Stimulated activated naive CD4-positive, alpha-beta T cell treated with Interleukin-2 at 50 U/mL for 16 hours (primary cell): ENCODE measurements around the gene DCAF7.
A peak's percentile ranks its signal among the peaks of the same experiment; 100 is the strongest.

Experiments
- DNase-seq: peaks from one replicate; lab custom pipeline; 2025; lab: John Stamatoyannopoulos, UW

The DCAF7 gene

GRCh38 chr17:63588797-63589196 lies 38.5 kb downstream of the DCAF7 start:
- no peak for DNase-seq

- no peak for DNase-seq
These were observed 39.4 kb downstream of the DCAF7 start for GRCh38 chr17:63589646-63590045.

GRCh38 chr17:63592797-63593196 lies 42.5 kb downstream of the DCAF7 start:
- no peak for DNase-seq

- no peak for DNase-seq
These were observed 44.9 kb downstream of the DCAF7 start for GRCh38 chr17:63595132-63595531.

DNA sequence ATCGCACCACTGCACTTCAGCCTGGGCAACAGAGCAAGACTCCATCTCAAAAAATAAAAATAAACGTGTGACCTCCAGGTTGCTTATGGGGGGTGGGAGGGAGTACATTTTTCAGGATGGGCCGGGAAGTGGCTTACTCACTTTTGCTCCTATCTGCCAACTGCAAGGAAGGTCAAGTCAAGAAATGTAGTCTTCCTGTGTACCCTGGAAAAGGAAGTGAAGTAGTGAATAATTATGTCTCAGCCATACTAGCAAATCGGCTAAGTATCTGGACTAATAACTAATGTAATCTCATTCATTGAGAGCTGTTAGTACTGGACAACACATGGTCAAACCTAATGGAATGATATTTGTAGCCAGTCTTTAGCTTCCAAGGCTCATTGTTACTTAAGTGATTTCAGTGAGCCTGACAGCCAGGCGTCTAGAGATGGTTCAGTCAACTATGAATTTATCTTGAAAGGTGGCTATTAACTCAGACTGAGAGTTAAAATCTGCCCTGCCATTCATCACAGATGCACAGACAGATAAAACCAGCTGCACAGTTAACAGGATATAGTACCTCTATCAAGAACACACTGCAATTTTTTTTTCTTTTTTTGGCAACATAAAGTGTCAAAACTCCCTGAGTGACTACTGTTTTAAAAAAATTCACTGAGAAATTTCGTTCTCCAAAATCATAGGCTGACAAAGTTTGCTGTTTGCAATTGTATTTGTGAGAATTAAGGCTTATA lies 46.7 kb downstream of the DCAF7 start:
- DNase-seq = no peak

- DNase-seq = no peak
These were observed 48.0 kb downstream of the DCAF7 start for GRCh38 chr17:63598281-63598680.

GRCh38 chr17:63600569-63601438 lies 50.5 kb downstream of the DCAF7 start, which contains the start of gene TACO1:
TACO1 (plus strand) TSS chr17:63600895; CDS start chr17:63601084, 189 bp downstream.
- DNase-seq = peak; percentile 68

DNA sequence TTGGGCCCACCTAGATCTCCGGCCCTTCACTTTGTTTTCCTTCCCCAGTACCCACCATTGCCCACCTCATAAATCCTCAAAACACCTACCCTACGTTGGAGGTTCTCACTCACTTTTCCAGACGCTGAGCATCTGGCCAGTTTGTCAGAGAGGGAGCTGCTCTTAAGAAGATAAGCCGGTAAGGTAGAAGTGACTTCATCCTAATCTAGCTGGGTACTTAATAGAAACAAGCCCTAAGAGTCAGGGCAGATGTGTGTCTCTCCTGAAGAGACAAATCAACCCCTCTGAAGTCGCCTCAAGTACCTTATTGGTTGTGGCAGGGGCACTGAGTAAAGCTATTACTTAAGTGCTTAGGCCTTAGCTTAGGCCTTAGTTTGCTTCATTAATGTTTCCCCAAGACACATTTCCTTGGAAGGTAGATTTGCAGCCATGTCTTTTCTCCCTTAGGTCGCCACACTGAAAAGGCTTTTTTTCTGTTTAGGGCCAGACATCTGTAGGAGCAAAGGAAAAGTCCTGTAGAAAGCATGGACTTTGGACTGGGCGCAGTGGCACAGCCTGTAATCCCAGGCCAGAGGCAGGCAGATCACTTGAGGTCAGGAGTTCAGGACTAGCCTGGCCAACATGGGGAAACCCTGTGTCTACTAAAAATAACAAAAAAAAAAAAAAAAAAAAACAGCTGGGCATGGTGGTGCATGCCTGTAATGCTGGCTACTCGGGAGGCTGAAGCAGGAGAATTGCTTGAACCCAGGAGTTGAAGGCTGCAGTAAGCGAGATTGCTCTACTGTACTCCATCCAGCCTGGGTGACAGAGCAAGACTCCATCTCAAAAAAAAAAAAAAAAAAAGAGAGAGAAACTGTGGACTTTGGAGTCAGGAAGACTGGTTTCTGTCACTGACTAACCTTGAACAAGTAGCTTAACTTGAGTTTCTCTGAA lies 51.4 kb downstream of the DCAF7 start:
- no peak for DNase-seq

DNA sequence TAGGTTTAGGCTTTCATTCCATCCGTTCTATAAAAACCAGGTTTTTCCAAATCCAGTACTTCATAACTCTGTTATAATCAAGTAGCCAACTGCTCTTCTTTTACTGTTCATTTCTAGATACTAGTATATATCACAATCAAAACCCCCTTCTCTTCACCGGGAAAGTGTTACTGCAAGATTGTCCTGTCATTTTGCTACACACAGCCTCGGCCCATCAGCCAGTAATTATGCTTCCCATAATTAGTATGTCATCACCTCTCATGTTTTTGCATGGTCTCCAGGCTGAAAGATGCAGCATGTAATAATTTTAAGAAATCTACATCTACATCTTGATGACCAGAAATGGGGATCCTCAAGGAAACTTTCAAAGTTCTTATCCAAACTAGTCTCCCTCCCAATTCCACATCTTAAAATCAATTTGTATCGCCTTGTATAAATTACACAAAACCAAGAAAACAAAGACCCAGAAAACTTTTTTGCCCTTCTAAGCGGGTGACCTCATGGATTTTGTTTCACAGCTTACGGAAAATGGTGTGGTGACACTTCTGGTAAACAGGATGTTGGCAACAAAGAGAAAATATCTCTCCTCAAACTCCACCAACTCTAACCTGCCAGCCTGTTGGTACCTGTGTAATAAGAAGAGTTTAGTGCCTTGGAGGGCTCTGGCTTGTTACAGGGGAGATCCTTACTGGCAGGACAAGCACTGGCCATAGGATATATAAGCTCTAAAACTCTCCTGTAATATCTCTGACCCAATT lies 59.7 kb downstream of the DCAF7 start:
- DNase-seq = peak; percentile 4

- no peak for DNase-seq
These were observed 60.6 kb downstream of the DCAF7 start for GRCh38 chr17:63610854-63611253.

DNA sequence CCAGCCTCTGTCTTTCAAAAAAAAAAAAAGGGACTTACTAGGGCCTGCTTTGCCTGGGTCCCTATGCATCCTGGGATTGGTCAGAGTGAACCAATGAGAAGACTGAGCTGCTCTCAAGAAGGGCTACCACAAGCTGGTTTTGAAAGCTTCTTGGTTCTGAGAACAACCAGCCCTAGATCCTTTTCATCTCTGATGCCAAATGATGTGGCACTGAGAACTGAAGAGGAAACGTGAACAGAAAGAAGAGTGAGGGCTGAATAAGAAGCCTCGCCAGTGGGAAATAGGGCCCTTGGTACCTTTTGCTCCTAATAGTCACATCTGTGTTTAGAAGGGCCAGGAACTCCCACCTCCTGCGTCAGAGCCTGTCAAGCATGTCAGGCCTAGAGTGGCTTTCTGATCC lies 61.1 kb downstream of the DCAF7 start:
- DNase-seq = peak; percentile 23

GRCh38 chr17:63613663-63614062 lies 63.4 kb downstream of the DCAF7 start:
- no peak for DNase-seq

- no peak for DNase-seq
These were observed 71.0 kb downstream of the DCAF7 start for GRCh38 chr17:63621229-63621683.

DNA sequence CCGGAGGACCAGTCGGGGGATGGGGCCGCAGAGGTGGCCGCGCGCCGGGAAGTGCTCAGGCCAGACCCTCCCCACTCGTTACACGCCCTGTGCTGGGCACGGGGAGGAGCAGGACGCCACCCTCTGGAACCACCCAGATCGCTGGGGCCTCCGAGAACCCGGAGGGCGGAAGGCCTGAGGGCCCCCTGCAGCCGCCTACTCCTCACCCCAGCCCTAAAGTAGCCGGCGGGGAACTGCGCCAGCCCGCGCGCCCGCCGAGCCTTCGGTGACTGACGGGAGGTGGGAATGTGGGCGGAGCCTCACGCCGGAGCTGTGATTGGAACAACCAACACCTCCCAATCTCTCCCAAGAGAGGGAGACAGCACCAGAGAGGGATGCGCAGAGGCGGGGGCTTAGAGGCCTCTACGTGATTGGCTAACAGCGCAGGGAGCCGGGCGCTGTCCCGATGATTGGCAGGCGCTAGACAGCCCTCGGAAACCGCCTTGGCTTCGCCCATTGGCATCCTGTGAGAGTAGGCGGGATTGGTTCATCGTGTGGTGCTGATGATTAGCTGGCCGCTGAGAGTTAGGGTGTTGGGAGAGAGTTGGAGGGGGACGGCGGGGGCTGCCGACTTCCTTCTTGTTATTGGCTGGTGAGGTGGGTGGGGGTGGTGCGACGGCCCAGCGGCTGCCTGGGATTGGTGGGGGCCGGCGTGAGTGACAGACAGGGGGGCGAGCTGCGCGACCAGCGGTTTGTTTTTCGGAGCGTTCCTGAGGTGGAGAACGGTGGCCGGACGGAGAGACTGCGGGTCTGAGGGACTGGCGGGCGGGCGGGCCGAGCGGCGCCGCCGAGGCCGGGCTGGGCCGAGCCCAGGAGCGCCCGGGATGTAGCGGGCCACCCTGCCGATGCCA lies 71.7 kb downstream of the DCAF7 start, which contains the start of gene MAP3K3:
TSS of gene MAP3K3 (plus strand) at position 734 of the 890 bp plus-strand sequence. CDS start 343 bp downstream, outside the sequence.
- DNase-seq = peak; percentile 98

GRCh38 chr17:63622574-63623390 lies 72.5 kb downstream of the DCAF7 start:
- DNase-seq = peak; percentile 63

- DNase-seq = no peak
These were observed 73.7 kb downstream of the DCAF7 start for GRCh38 chr17:63623786-63624530.

DNA sequence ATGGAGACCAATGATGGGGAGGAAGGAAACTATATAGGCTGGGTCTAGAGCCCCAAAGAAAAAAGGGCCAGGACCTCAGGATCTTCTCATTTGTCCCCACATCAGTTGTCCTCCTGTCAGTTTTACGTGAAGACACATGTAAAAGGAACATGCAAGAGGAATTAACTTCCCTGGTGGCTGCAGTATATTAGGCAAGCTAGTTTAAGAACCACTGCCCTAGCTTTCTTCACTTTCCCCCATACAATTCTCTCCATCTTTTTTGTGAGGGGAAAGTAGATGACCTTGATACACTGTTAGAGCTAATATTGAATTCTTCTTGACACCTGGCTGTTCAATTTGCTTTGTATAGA lies 74.2 kb downstream of the DCAF7 start:
- DNase-seq = no peak

GRCh38 chr17:63626551-63627180 lies 76.4 kb downstream of the DCAF7 start:
- DNase-seq = no peak
